ENCODE results near the gene LVRN. TPM values are rescaled to one million over a fixed set of nuclear protein-coding genes. Genes with fewer than 3 reads are reported as not detected.
A peak's percentile ranks its signal among the peaks of the same experiment; 100 is the strongest.

Gene LVRN
- total RNA-seq, 4 donors from 2014 or later = 0.23 to 3.7 (median 0.99) TPM

GRCh38 chr5:116011046-116011445, 48.8 kb downstream of the LVRN start:
- Histone ChIP-seq H3K4me3 (no peak overlapping the region), H3K27ac (no peak overlapping the region), H3K36me3 (no peaks in the 10 kb centered on the region), H3K4me1 (peaks cover 3% of the 10 kb centered on the region), H3K27me3 (no peaks in the 10 kb centered on the region), H3K9me3 (no peaks in the 10 kb centered on the region)
- no peak for TF ChIP-seq POLR2AphosphoS5 (IDR thresholded peaks at IDR 0.05)
- TF ChIP-seq POLR2A (IDR thresholded peaks at IDR 0.05) = no peak
- TF ChIP-seq CTCF (IDR thresholded peaks at IDR 0.05) = no peak
- no peak for TF ChIP-seq EP300 (IDR thresholded peaks at IDR 0.05)
- no peak for DNase-seq (ENCODE audit: low spot score in 2 of 2)

- no peak for DNase-seq (ENCODE audit: low spot score in 2 of 2)
- WGBS = 50% methylated on average over 6 of the region's 6 CpGs
Observed at GRCh38 chr5:116013207-116013785, 51.0 kb downstream of the LVRN start.

GRCh38 chr5:116013936-116014335, 51.7 kb downstream of the LVRN start:
- H3K27me3 ChIP-seq = no peaks in the 10 kb centered on the region
- no peaks in the 10 kb centered on the region for H3K9me3 ChIP-seq
- no peak for DNase-seq (ENCODE audit: low spot score in 2 of 2)
- H3K36me3 ChIP-seq = no peaks in the 10 kb centered on the region
- peak overlapping the region; percentile 52 for H3K27ac ChIP-seq
- H3K4me1 ChIP-seq = peaks cover 3% of the 10 kb centered on the region
- no peak for TF ChIP-seq POLR2AphosphoS5 (IDR thresholded peaks at IDR 0.05)
- TF ChIP-seq POLR2A (IDR thresholded peaks at IDR 0.05) = no peak
- no peak for TF ChIP-seq EP300 (IDR thresholded peaks at IDR 0.05)
- TF ChIP-seq CTCF (IDR thresholded peaks at IDR 0.05) = no peak
- H3K4me3 ChIP-seq = no peak overlapping the region

More at GRCh38 chr5:116013207-116013785, 51.0 kb downstream of the LVRN start:
- no peaks in the 10 kb centered on the region for H3K36me3 ChIP-seq
- no peaks in the 10 kb centered on the region for H3K27me3 ChIP-seq
- H3K9me3 ChIP-seq = no peaks in the 10 kb centered on the region
- H3K27ac ChIP-seq = peak overlapping the region; percentile 52
- H3K4me1 ChIP-seq = peaks cover 3% of the 10 kb centered on the region
- no peak overlapping the region for H3K4me3 ChIP-seq
- TF ChIP-seq POLR2AphosphoS5 (IDR thresholded peaks at IDR 0.05) (no peak), EP300 (IDR thresholded peaks at IDR 0.05) (no peak), CTCF (IDR thresholded peaks at IDR 0.05) (no peak), POLR2A (IDR thresholded peaks at IDR 0.05) (no peak)

- TF ChIP-seq CTCF (IDR thresholded peaks at IDR 0.05) = no peak
- Histone ChIP-seq H3K9me3 (no peaks in the 10 kb centered on the region), H3K27me3 (no peaks in the 10 kb centered on the region), H3K36me3 (no peaks in the 10 kb centered on the region), H3K4me1 (no peaks in the 10 kb centered on the region), H3K4me3 (no peak overlapping the region), H3K27ac (no peak overlapping the region)
- no peak for DNase-seq (ENCODE audit: low spot score in 2 of 2)
Observed at GRCh38 chr5:116023619-116024018, 61.3 kb downstream of the LVRN start.

- H3K9me3 ChIP-seq = no peaks in the 10 kb centered on the region
- H3K4me1 ChIP-seq = no peaks in the 10 kb centered on the region
- H3K4me3 ChIP-seq = no peak overlapping the region
- DNase-seq (ENCODE audit: low spot score in 2 of 2) = no peak
- no peak overlapping the region for H3K27ac ChIP-seq
- no peak for TF ChIP-seq EP300 (IDR thresholded peaks at IDR 0.05)
- no peaks in the 10 kb centered on the region for H3K36me3 ChIP-seq
- WGBS = 17% methylated on average over 1 of the region's 1 CpG
- no peaks in the 10 kb centered on the region for H3K27me3 ChIP-seq
Observed at GRCh38 chr5:116025866-116026265, 63.6 kb downstream of the LVRN start.

GRCh38 chr5:116032094-116032517, 69.8 kb downstream of the LVRN start, which contains the start of gene ARL14EPL:
Gene ARL14EPL (plus strand): TSS chr5:116032472. CDS start chr5:116051466, 18,994 bp downstream.
- no peak for DNase-seq (ENCODE audit: low spot score in 2 of 2)
- Histone ChIP-seq H3K27ac (no peak within 1 kb of the TSS), H3K36me3 (no peaks in the 10 kb centered on the region), H3K27me3 (no peaks in the 10 kb centered on the region), H3K4me3 (no peak within 1 kb of the TSS), H3K4me1 (no peaks in the 10 kb centered on the region), H3K9me3 (no peaks in the 10 kb centered on the region)
- 68% methylated on average over 9 of the region's 9 CpGs for WGBS
- no peak for TF ChIP-seq POLR2A (IDR thresholded peaks at IDR 0.05)
- peak in 1 of 2 donors; percentile 7 for TF ChIP-seq CTCF (IDR thresholded peaks at IDR 0.05)
